ENCODE measurements around the gene NRG3.

NRG3 gene

DNA sequence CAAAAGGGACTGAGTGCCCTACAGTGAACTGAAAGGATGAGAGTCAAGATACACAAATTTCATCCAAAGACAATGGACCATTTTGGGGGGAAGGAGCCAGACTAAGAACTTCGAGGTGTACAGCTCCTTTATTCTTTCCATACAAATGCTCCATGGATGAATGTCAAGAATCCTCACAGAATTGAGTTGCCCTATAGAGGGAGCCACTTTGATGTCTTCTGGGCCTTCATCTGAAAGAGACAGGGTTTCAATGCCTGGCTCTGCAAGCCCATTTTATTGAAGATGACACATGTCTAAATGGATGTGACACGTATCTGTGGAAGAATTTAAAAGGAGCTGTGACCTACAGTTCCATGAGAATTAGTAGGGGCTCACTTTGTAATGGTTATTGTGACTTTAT lies 32.0 kb upstream of the NRG3 start:
- TF ChIP-seq TCF4 (CRISPR knock-in tag; IDR thresholded peaks at IDR 0.05; ENCODE audit: borderline replicate concordance) = no peak
- TF ChIP-seq RARB (CRISPR knock-in tag; IDR thresholded peaks at IDR 0.05) = no peak
- TF ChIP-seq, protein P1, sequence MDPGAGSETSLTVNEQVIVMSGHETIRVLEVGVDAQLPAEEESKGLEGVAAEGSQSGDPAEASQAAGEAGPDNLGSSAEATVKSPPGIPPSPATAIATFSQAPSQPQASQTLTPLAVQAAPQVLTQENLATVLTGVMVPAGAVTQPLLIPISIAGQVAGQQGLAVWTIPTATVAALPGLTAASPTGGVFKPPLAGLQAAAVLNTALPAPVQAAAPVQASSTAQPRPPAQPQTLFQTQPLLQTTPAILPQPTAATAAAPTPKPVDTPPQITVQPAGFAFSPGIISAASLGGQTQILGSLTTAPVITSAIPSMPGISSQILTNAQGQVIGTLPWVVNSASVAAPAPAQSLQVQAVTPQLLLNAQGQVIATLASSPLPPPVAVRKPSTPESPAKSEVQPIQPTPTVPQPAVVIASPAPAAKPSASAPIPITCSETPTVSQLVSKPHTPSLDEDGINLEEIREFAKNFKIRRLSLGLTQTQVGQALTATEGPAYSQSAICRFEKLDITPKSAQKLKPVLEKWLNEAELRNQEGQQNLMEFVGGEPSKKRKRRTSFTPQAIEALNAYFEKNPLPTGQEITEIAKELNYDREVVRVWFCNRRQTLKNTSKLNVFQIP (CRISPR knock-in tag; IDR thresholded peaks at IDR 0.05; ENCODE audit: borderline replicate concordance, low read depth) = no peak
- no peak for TF ChIP-seq ZC3H10 (CRISPR knock-in tag; IDR thresholded peaks at IDR 0.05)
- TF ChIP-seq BACH2 (CRISPR knock-in tag; IDR thresholded peaks at IDR 0.05; ENCODE audit: borderline replicate concordance) = no peak
- no peak for TF ChIP-seq ZFP3 (CRISPR knock-in tag; IDR thresholded peaks at IDR 0.05)
- TF ChIP-seq GLIS3 (CRISPR knock-in tag; IDR thresholded peaks at IDR 0.05) = no peak
- TF ChIP-seq, protein P2, sequence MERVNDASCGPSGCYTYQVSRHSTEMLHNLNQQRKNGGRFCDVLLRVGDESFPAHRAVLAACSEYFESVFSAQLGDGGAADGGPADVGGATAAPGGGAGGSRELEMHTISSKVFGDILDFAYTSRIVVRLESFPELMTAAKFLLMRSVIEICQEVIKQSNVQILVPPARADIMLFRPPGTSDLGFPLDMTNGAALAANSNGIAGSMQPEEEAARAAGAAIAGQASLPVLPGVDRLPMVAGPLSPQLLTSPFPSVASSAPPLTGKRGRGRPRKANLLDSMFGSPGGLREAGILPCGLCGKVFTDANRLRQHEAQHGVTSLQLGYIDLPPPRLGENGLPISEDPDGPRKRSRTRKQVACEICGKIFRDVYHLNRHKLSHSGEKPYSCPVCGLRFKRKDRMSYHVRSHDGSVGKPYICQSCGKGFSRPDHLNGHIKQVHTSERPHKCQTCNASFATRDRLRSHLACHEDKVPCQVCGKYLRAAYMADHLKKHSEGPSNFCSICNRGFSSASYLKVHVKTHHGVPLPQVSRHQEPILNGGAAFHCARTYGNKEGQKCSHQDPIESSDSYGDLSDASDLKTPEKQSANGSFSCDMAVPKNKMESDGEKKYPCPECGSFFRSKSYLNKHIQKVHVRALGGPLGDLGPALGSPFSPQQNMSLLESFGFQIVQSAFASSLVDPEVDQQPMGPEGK (CRISPR knock-in tag; IDR thresholded peaks at IDR 0.05; ENCODE audit: borderline replicate concordance) = no peak
- TF ChIP-seq ZNF565 (CRISPR knock-in tag; conservative IDR thresholded peaks at IDR 0.05; ENCODE audit: low read depth) = no peak
- TF ChIP-seq SNAI2 (CRISPR knock-in tag; IDR thresholded peaks at IDR 0.05) = no peak
- no peak for TF ChIP-seq ESRRG (CRISPR knock-in tag; IDR thresholded peaks at IDR 0.05)
- TF ChIP-seq, protein P3, sequence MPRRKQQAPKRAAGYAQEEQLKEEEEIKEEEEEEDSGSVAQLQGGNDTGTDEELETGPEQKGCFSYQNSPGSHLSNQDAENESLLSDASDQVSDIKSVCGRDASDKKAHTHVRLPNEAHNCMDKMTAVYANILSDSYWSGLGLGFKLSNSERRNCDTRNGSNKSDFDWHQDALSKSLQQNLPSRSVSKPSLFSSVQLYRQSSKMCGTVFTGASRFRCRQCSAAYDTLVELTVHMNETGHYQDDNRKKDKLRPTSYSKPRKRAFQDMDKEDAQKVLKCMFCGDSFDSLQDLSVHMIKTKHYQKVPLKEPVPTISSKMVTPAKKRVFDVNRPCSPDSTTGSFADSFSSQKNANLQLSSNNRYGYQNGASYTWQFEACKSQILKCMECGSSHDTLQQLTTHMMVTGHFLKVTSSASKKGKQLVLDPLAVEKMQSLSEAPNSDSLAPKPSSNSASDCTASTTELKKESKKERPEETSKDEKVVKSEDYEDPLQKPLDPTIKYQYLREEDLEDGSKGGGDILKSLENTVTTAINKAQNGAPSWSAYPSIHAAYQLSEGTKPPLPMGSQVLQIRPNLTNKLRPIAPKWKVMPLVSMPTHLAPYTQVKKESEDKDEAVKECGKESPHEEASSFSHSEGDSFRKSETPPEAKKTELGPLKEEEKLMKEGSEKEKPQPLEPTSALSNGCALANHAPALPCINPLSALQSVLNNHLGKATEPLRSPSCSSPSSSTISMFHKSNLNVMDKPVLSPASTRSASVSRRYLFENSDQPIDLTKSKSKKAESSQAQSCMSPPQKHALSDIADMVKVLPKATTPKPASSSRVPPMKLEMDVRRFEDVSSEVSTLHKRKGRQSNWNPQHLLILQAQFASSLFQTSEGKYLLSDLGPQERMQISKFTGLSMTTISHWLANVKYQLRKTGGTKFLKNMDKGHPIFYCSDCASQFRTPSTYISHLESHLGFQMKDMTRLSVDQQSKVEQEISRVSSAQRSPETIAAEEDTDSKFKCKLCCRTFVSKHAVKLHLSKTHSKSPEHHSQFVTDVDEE (CRISPR knock-in tag; IDR thresholded peaks at IDR 0.05) = no peak
- TF ChIP-seq OSR1 (CRISPR knock-in tag; IDR thresholded peaks at IDR 0.05) = no peak
- no peak for TF ChIP-seq PPARA (CRISPR knock-in tag; IDR thresholded peaks at IDR 0.05; ENCODE audit: borderline replicate concordance)
- TF ChIP-seq, protein P4, sequence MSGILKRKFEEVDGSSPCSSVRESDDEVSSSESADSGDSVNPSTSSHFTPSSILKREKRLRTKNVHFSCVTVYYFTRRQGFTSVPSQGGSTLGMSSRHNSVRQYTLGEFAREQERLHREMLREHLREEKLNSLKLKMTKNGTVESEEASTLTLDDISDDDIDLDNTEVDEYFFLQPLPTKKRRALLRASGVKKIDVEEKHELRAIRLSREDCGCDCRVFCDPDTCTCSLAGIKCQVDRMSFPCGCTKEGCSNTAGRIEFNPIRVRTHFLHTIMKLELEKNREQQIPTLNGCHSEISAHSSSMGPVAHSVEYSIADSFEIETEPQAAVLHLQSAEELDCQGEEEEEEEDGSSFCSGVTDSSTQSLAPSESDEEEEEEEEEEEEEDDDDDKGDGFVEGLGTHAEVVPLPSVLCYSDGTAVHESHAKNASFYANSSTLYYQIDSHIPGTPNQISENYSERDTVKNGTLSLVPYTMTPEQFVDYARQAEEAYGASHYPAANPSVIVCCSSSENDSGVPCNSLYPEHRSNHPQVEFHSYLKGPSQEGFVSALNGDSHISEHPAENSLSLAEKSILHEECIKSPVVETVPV (CRISPR knock-in tag; IDR thresholded peaks at IDR 0.05) = no peak
- TF ChIP-seq TOX (CRISPR knock-in tag; IDR thresholded peaks at IDR 0.05; ENCODE audit: borderline replicate concordance) = no peak
- no peak for TF ChIP-seq ZNF70 (CRISPR knock-in tag; IDR thresholded peaks at IDR 0.05)
- TF ChIP-seq ISL1 (CRISPR knock-in tag; IDR thresholded peaks at IDR 0.05) = no peak
- no peak for TF ChIP-seq CSDC2 (CRISPR knock-in tag; IDR thresholded peaks at IDR 0.05)
- TF ChIP-seq ARNTL (CRISPR knock-in tag; IDR thresholded peaks at IDR 0.05; ENCODE audit: borderline replicate concordance, low read depth) = no peak

DNA sequence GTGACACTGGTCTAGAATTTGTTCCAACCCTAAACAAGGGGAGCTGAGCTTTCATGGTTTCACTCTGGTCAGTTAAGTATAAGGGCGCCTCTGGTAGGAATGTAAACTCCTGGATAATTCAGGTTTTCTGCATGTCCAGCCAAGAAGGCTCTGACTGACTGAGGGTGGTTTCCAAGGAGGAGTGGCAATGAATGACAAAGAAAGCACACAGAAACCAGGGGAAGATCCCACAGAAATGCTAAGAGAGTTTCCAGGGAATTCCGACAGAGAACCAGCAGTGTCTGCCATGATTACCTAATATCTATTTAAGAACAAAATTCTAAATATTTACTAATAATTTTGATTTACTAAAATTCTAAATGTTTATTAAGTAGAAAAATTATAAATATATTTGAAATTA lies 27.3 kb upstream of the NRG3 start:
- ATAC-seq = no peak
- TF ChIP-seq, protein P1 (CRISPR knock-in tag; IDR thresholded peaks at IDR 0.05; ENCODE audit: borderline replicate concordance, low read depth) = no peak
- TF ChIP-seq ARNTL (CRISPR knock-in tag; IDR thresholded peaks at IDR 0.05; ENCODE audit: borderline replicate concordance, low read depth) (no peak), GLIS3 (CRISPR knock-in tag; IDR thresholded peaks at IDR 0.05) (no peak), ESRRG (CRISPR knock-in tag; IDR thresholded peaks at IDR 0.05) (no peak), ZNF70 (CRISPR knock-in tag; IDR thresholded peaks at IDR 0.05) (no peak), ZFP30 (CRISPR knock-in tag; IDR thresholded peaks at IDR 0.05) (no peak)

More for the DNA sequence above, 32.0 kb upstream of the NRG3 start:
- no peak for ATAC-seq

DNA sequence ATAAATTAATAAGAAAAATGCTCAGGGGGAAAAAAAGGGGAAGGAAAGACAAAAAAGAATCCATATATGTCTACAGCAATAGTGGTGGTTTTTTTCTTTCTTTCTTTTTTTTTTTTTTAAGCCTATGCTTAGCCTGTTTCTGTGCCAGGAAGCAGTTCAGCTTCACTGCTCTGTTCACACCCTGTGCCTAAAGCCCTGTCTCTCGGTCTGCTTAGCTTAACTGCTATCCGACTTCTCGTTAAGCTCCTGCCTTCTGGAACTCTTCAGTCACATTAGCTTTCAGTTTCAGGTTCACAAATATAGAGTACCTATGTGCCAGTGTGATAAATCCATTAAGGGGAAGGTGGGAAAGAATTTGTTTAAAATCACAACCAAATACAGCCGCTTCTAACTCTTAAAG lies 26.5 kb upstream of the NRG3 start:
- TF ChIP-seq, protein P3 (CRISPR knock-in tag; IDR thresholded peaks at IDR 0.05) = no peak
- TF ChIP-seq ZNF8 (CRISPR knock-in tag; IDR thresholded peaks at IDR 0.05) (no peak), TOX (CRISPR knock-in tag; IDR thresholded peaks at IDR 0.05; ENCODE audit: borderline replicate concordance) (no peak)
- ATAC-seq = no peak
